GM19395 (cell line): ENCODE measurements around the gene VCL.

ENCODE experiments used
- ATAC-seq: cut with Tn5 transposase; IDR thresholded peaks from one replicate; pipeline ENCODE4 v1.9.1; 2021; ENCODE audit warnings: mild to moderate bottlenecking, moderate library complexity; ENCODE audit not compliant: unreplicated experiment

VCL gene

GRCh38 chr10:74067373-74068352 is 69.7 kb downstream of the VCL start:
- no peak for ATAC-seq

GRCh38 chr10:74071157-74071556 is 73.2 kb downstream of the VCL start:
- ATAC-seq: no peak

DNA sequence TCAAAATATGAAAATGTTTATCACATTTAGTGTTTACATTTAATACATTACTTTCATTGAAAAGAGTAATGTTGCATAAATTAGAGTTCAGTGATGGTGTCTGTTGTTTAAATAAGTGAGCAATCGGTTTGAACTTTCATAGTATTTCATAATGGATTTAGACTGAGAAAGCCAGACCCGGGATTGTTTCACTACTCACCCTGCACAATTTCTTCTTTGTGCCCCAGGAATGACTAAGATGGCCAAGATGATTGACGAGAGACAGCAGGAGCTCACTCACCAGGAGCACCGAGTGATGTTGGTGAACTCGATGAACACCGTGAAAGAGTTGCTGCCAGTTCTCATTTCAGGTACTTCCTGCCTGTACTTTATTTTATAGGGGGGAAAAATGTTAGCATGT is 74.6 kb downstream of the VCL start:
- no peak for ATAC-seq

GRCh38 chr10:74075906-74076305 is 78.0 kb downstream of the VCL start:
- no peak for ATAC-seq

GRCh38 chr10:74076961-74077360 is 79.0 kb downstream of the VCL start:
- ATAC-seq: no peak

DNA sequence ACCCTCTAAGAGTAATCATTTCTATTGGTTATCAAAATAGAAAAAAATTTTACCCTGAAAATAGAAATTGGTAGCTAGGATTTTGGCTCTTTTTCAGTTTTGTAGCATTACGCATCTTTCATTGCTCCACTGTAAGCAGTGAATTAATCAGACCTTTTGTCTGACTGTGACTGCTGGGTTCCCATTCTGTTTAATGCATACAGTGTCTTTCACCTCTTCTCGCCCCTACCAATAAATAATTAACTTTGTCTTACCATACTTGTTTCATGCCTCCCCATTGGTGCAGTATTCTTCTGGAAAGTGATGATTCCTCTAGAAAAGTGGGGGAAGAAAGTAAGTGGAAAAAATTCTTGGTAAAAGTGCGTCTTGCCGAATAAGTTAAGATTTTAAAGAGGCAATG is 79.5 kb downstream of the VCL start:
- no peak for ATAC-seq

DNA sequence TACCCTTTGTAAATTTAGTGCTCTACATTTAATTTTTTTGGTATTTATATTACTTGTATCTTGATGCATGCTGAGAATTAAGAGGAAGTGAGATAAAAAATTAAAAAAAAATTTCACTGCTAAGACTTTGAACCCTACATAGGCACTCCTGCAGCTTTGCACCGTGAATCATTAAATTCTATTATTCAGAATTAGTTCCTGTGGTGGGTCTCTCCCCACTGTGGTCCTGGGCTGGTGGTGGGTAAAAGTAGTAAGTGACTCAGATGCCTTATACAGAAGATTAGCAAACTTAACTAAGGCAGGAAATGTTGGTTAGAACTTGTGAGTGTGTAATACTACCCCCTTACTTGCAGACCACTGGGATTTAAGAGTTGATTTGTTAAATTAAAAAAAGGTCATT is 80.1 kb downstream of the VCL start:
- peak; percentile 62 for ATAC-seq

DNA sequence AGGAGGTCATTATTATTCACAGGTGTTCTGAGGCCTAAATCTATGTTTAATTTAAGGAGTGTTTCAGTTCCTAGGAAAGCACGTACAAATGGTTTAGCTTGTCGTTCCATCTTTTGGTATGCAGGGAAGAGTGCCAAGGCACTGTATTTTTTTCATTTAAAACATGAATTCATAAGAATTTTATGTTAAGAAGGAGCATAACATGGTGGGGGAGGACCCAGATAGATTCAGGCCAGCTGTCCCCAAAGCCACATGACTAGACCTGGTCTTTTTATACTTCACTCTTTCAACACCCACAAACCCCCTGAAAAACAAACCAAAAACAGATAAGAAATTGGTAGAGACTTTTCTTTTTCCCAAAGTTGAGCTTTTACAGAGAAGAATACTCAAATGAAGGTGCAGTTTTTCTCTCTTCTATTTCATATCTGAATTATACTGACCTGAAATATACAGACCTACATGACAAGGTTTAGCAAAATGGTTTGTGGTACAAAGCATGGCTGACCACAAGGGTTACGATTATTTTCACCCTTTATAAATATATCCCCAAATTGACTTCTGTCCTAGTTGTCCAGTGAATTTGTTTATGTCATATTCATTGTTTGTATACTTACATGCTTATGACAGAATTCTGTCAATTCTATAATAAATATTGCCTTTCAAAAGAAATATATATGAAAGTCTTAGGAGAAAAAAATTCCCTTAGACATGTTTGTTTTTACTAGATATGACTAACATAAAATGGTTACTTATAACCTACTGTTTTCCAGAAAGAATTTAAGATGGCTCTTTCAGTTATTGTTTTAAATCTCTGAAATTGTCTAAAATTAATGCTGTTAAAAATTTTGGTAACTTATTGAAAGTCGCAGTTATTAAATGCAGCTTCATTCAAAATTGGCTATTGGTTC is 81.4 kb downstream of the VCL start:
- no peak for ATAC-seq

- no peak for ATAC-seq
Measured at GRCh38 chr10:74079936-74080590, 82.1 kb downstream of the VCL start.

DNA sequence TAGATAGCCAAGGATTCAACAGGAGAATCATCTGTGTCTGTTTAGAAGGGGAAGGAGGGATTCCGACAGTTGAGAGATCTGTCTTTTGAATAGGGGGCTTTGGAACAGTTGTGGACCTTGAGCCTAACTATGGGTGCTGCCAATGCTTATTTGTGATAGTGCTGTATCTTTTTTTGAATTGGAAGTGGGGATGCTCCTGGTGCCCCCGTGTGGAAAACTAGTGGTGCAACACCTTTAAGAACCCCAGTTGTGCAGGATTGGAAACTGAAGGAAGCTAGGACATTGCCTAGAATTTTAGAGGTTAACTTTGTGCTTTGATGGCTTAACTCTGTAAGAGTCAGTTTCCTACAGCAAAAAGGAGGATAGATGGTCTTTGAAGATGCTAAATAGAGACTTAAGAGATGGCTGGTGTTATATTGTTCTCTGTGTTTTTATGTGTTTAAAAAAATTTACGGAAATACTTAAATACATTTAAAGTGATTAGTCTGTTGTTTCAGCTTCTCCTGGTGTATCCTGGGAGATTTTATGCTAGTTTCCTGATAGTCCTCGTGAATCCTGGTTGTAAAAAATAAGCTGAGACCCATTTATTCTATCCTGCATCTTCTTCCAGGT is 83.4 kb downstream of the VCL start:
- ATAC-seq: no peak

DNA sequence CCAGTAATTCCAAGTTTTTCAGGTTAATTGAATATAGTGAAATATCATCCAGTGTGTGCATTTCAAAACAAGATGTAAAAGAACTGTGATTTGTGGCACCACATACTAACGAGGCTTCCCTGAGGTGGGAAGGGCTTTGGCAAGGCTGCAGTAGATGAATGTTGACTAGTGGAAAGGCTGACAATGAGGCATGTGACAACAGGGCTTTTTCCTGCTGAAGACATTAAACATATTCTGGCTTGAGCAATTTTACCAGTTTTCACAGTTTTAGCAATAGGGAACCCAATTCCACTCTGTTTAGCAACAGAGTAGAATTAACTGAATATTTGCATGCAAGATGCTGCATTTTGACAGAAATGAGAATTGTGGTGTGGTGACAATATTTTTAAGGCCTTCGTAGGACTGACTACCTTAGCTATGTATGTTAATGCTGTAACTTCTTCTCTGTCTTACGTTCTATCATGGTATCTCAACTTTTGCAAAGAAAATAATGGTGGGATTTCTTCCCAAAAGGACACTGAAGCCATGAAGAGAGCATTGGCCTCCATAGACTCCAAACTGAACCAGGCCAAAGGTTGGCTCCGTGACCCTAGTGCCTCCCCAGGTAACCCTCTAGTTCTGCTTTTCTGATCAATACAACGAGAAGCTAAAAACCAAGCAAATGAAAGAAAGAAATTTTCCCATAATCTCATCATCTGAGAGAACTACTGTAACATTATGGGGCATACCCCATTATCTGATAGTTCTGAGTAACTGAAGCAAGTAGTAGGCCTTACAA is 84.2 kb downstream of the VCL start:
- ATAC-seq: no peak

GRCh38 chr10:74083304-74083703 is 85.4 kb downstream of the VCL start:
- no peak for ATAC-seq

DNA sequence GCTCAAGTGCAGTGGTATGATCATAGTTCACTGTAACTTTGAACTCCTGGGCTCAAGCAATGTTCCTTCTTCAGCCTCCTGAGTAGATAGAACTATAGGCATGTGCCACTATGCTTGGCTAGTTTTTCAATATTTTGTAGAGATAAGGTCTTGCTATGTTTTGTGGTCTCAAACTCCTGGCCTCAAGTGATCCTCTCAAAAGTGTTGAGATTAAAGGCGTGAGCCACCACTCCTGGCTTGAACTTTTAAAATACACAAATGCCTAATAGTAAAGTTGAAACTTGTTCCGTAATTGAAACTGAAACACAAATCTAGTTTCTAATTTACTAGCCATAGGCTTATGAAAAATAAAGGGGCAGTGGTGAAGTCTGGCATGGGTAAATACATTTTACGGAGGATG is 87.0 kb downstream of the VCL start:
- peak; percentile 88 for ATAC-seq

GRCh38 chr10:74086317-74086716 is 88.4 kb downstream of the VCL start:
- ATAC-seq: no peak

DNA sequence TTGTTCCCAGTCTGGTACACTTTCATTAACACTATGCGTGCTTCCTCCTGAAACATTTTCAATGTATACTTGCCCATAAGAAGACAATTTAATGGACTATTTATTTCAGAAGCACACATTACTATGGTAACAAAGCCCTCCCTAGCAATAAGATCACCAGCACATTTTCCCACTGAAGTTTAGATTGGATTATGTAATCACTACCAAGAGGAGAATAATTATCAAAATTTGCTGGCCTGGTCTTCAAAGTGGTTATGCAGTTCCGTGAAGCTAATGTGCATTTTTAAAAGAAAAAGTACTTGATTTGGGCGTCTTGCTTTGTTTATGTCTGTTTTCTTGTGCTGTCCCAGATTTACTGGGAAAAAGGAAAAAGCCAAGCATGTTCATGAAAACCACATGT is 90.8 kb downstream of the VCL start:
- no peak for ATAC-seq

DNA sequence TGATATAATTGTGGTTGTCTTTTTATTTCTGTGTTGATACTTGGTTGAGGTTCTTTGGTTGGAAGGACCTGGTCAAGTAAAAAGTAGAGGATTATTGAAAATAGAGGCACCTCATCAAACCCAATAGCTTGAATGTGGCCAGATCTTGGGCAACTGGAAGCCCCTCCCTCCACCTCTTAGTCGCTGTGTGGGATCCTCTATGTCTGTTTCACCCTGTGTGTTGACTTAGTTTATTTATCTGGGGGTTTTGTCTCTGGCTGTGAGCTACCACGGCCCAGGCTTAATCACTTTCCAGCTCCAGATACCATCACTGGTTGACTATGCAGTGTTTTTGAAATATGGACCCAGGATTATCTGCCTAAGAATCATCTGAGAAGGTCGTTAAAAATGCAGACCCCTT is 94.5 kb downstream of the VCL start:
- ATAC-seq: no peak

DNA sequence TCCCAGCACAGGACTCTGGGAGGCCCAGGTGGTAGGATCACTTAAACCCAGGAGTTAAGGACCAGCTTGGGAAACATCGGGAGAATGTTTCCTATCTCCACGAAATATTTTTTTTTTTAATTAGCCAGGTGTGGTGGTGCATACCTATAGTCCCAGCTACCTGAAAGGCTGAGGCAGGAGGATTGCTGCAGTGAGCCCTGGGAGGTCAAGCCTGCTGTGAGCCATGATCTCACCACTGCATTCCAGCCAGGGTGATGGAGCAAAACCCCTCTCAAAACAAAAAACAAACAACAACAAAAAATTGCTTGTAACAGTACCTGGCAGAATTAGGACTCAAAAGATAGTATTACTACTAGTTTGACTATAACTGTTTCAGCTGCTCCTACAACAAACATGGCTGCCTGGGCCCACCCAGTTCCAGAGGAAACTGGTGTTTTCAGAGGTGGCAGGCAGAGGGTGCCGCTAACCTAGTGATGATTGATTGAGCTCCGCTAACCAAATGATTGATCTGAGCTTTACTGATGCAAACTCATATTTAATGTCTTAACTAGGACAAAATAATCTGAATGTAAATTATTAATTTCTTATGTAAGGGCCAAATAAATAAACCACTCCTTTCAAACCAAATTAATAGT is 95.7 kb downstream of the VCL start:
- no peak for ATAC-seq

DNA sequence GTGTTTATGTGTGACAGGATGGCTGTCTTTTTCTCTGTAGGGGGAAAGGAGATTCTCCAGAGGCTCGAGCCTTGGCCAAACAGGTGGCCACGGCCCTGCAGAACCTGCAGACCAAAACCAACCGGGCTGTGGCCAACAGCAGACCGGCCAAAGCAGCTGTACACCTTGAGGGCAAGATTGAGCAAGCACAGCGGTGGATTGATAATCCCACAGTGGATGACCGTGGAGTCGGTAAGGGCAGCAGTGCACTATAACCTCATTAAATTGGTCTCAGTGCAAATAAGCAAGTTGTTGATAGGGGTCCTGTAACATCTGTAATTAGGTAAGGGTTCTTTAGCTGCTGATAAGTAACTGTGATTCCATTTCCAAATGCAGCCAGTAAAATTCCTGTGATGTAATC is 96.3 kb downstream of the VCL start:
- ATAC-seq: no peak

DNA sequence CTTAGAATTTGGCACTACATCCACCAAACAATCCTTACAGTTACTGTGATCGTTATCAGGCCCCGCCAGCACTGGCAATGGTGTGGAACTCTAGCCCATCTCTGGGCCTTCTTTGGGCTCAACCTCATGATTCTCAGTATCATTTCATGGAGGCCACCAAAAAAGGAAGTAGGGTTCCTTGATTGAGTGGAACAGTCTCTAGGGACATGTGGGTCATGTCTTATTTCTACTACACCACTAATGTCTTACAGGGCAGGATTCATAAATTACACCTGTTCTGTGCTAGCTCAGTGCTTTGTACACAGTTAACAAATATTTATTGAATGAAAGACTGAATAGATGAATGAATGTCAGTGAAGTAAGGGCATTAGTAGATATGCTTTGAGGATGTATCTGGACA is 98.9 kb downstream of the VCL start:
- ATAC-seq: peak; percentile 97

- no peak for ATAC-seq
Measured at GRCh38 chr10:74097776-74098175, 99.9 kb downstream of the VCL start.
